ENCODE data around the gene SCAF11.

- no peak for TF ChIP-seq POLR2AphosphoS5 (IDR thresholded peaks at IDR 0.05)
- no peak for TF ChIP-seq CTCF (IDR thresholded peaks at IDR 0.05)
Observed at GRCh38 chr12:45928309-45928708, 62.1 kb downstream of the SCAF11 start.

Data from suprapubic skin (tissue), 3 donors.